SK-MEL-5 (cell line): ENCODE results near the gene MEI4. TPM values are rescaled to one million over a fixed set of nuclear protein-coding genes. Genes with fewer than 3 reads are reported as not detected.
"Not testable (repeated sequence)": the region's sequence is repeated elsewhere in the genome, so short reads cannot be mapped to it uniquely, and the experiment has no call there.

Experiments
- DNase-seq: peaks from one replicate; pipeline ENCODE4 v3.0.0-alpha.2; 2016; ENCODE audit warnings: low read depth, low spot score
- in situ Hi-C: cut with HindIII; loops from 2 replicates; pipeline ENCODE4 v1.10.0; 2016; ENCODE audit warnings: low sequenced_read_pairs, high pct_unique_total_duplicates, low pct_unique_long_range_greater_than_20kb
- total RNA-seq: library from RNA; depleted of rRNA; stranded (reverse); fragments of >200 nt; shearing (Covaris generic); gene quantifications from 2 replicates; pipeline ENCODE4 v1.2.3, GENCODE V29; 2014

Gene MEI4
- total RNA-seq, 1 experiment from 2014 or later = not detected

DNA sequence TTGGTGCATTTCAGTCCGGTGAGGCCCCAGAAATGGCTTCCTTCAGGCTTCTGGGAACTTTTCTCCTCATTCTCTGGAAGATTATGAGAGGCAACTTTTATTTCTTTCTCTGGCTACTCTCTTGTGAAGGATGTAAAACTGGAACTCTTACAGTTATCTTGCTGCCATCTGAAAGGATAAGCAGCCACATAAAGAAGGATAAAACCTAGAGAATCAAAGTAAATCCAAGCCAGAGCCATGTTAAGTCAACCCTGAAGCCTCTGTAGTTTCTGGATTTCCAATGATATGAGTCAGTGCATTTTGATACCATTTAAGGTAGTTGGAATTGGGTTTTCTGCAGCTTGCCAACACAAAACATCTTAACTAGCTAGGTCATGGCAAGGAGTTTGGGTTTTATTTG lies 123.6 kb downstream of the MEI4 start:
- in situ Hi-C loops = no loop called here

DNA sequence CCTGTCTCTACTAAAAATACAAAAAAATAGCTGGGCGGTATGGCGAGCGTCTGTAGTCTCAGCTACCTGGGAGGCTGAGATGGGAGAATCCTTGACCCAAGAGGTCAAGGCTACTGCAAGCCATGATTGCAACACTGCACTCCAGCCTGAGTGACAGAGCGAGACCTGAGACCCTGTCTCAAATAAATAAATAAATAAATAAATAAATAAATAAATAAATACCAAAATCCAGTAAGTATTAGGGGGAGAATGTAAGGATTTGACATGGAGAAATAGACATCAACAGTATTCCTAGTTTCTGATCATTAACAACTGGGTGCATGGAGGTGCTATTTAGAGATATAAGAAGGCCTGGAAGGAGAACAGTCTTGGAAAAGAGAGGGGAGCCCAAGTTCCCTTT lies 125.7 kb downstream of the MEI4 start:
- in situ Hi-C loops = no loop called here
- DNase-seq = no peak

More for the DNA sequence above, 123.6 kb downstream of the MEI4 start:
- no peak for DNase-seq

DNA sequence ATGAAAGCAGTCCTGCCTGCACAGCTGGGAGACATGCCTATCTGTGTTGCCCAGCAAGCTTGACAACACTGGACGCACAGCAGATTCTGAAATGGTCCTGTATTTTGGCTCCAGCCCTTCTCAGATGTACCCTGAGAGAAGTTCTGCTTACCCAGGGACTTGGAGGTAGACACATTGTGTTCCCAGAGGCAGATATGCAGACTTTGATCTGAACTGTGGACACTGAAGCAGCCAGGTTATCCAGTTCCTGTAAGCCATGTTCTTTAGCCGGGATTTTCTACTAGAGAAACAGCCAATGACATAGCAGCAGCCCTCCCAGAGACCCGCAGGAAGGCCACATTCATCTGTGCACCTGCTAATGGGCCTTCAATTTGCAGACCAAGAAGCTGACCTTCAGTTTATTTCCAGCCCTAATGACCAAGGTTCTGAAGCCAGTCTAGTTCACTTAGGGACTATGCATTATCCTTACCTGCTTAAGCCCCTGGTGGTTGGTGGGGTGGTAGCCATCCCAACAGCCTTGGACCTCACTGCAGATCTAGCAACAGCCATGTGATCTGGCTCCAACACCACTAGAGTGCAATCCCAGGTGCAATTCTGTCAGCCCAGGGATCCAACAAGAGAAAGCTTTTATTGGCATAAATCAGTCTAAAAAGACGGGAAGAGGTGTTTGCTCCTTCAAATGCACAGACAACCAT lies 134.2 kb downstream of the MEI4 start:
- in situ Hi-C loops = no loop called here
- no peak for DNase-seq

DNA sequence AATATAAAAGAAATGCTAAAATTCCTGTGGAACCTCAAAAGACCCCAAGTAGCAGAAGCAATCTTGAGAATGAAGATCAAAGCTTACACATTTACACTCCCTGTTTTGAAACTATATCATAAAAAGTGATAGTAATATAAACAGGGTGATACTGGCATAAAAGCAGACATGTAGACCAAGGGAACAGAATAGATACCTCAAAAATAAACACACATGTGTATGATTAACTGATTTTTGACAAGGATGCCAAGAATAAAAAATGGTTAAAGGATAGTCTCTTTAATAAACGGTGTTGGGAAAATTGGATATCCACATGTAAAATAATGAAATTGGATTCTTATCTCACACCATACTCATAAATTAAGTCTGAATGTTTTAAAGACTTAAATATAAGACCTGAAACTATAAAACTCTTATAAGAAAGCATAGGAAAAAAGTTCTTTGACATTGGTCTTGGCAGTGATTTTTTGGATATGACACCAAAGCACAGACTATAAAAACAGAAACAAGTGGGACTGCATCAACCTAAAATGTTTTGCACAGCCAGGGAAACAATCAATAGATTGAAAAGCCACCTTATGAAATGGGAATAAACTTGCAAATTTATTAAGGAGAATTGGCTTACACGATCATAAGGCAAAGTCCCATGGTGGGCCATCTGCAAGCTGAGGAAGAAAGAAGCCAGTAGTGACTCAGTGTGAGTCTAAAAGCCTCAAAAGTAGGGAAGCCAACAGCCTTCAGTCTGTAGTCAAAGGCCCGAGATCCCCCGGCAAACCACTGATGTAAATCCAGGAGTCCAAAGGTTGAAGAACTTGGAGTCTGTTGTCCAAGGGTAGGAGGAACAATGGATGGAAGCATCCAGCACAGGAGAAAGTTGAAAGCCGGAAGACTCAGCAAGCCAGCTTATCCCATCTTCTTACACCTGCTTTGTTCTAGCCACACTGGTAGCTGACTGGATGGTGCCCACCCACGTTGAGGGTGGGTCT lies 144.3 kb downstream of the MEI4 start:
- in situ Hi-C loops = no loop called here
- DNase-seq = no peak

DNA sequence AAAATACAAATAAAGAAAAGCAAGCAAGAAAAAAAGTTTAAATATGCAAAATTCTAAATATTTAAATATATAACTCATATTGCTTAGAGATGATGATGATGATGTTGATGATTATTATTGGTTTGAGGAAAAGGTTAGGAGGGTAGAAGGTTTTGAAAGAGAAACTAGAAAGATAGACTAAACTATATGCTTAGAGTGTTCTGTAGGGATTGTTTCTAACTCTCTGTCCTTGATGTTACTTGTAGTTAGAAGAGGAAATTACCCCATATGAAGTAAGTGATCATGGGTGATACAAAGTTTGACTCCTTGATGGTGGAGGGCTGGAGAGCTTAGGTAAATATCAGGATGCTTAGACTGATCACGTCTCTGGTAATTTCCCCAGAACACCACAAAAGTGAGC lies 159.5 kb downstream of the MEI4 start:
- in situ Hi-C loops = no loop called here
- DNase-seq = no peak

DNA sequence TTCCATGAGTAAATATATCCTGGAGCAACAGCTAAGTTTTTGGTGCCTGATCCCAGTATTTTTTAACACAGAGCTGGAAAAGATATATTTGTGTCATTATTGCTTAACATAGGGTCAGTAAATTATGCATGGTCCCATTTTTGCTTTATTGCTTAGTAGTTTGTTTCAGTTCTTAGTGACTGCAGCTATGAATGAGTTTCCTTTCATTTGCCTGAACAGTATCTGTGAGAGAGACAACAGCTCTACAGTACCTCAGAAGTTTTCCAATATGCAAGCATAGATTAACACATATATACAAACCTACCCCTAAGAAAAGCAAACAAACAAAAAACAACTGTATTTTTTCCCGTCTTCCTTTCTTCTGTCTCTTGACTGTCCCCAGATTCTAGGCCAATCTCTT lies 160.3 kb downstream of the MEI4 start:
- no peak for DNase-seq
- in situ Hi-C loops = no loop called here

DNA sequence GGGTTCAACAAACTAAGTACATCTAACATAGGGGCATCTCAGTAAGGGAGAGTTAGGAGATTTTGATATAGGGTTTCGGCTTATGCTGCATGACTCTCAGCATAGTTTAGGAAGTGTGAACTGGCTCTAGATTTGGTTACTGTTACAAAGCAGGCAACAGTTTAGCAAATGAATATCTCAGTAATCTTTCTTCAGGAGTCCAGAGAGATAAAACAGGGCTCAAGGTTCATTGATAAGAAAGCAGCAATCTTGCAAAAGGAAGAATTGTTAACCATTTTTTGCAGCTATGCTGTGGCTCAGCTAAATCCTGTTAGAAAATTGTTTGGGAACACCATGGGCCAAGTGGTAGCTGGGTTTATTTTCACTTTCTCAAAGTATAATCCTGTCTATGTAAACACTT lies 161.3 kb downstream of the MEI4 start:
- no peak for DNase-seq
- in situ Hi-C loops = no loop called here

DNA sequence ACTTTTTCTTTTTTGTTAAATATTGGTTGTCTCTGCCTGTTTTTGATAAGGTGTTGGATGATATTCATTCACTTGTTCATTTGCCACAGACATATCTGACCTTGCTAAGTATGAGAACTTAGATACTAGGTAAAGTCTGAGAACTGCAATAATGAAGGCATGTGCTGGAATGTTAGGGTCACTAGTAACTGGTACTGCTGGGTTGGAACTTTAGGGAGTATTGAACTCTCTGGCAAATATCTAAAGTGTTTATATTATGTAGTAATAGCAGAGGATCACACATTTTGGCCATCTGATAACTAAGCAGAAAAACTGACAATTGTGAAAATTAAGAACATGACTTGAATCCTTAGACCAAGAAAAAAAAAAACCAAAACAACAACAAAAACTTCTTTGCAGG lies 162.7 kb downstream of the MEI4 start:
- no peak for DNase-seq
- in situ Hi-C loops = no loop called here

DNA sequence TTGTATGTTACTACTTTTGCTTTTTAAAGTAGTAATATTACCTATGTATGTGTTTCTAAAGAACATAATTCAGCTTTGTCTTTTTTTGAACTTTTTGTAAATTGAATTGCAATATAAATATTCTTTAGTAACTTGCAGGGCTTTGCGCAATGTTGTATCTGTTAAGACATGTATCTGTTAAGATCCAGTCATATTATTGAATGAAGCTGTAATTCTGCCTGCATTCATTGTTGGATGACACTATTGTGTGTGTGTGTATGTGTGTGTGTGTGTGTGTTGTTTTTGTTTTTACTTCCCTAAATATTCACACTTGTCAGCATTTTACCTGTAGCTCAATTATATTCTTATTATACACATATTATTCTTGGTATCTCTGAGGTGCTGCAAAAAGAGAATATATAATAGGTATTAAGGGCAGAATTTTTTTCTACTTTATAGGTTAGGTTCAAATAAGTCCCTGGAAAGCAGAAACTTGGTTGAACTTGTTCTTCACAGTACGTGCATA lies 164.0 kb downstream of the MEI4 start:
- no peak for DNase-seq
- in situ Hi-C loops = no loop called here

DNA sequence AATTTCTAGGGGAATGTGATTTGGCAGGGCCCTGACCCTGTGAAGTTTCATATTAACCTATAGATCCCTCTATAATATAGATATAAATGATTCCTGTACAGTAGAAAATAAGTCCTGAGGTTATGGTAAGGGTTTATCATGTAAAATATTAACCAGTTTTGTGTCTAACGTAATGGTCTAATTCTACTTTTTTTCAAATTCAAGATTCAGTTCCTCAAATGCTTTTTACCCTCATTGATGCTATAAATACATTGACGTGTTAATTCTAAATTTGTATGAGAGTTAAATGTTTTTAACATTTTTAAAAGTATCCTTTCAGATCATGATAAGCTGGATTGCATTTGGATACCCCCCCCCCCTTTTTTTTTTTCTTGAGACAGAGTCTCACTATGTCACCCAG lies 169.4 kb downstream of the MEI4 start:
- DNase-seq = no peak
- in situ Hi-C loops = no loop called here

DNA sequence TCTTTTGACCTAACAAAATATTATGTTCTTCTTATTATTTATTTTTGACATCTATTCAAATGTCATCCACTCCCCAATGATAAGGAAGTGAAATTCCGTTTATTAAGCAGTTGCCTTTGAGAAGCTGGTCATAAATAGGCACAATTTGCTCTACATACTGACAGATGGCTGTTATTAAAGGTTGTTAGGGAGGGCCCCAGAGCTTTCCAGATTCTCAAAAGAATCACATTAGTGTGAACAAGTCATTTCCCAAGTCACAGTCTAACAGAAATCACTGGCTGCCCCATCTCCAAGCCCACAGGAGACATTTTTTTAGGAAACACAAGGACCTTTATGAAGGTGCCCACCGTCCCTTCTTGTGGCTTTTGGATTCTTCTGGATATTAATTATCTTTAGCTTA lies 172.4 kb downstream of the MEI4 start:
- DNase-seq = no peak
- in situ Hi-C loops = no loop called here

DNA sequence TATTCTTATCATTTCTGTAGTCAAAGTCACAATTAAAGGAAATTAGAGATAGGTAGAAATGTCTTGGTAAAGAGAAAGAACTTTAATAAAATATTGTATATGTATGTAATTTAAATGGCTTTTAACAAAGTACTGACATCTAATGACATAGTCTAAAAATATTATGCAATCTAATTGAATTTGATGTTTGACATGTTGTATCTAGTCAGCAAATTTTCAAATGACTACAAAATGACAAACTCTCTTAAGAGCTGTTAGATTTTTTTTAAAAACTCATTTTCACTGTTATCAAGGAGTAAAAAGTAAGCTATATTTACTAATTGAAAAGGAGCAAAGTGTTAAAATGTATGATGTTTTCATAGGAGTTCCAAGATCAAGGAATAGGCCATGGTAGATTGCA lies 176.9 kb downstream of the MEI4 start:
- in situ Hi-C loops = no loop called here
- DNase-seq = no peak

DNA sequence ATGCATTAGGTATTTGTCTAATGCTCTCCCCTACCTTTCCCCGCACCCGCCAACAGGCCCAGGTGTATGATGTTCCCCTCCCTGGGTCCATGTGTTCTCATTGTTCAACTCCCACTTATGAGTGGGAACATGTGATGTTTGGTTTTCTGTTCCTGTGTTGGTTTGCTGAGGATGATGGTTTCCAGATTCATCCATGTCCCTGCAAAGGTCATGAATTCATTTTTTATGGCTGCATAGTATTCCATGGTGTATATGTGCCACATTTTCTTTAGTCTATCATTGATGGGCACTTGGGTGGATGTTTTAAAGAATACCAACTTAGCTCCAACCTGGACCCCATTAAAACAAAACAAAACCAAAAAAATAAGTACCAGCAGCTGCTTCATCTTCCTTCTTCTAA lies 180.9 kb downstream of the MEI4 start:
- in situ Hi-C loops, DNase-seq: not testable (repeated sequence)

DNA sequence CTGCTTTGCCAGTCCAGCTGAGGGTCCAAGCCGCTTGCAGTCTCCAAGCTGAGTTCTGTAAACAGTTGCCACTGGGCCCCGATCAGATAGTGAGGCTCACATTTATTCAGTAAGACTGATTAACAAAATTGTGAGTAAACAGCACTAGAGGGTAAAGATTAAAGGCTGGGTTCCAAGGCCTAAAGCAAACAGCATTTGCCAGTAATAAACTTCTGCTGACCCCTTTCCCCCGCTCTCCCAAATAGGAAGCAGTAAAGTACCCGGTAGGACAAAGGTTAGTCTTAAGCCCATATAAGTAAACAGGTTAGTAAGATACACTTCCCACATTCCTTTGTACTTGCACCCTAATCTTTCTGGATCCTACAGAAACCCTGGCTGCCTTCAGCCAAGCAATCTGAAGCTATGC lies 181.8 kb downstream of the MEI4 start:
- no peak for DNase-seq
- in situ Hi-C loops = no loop called here

DNA sequence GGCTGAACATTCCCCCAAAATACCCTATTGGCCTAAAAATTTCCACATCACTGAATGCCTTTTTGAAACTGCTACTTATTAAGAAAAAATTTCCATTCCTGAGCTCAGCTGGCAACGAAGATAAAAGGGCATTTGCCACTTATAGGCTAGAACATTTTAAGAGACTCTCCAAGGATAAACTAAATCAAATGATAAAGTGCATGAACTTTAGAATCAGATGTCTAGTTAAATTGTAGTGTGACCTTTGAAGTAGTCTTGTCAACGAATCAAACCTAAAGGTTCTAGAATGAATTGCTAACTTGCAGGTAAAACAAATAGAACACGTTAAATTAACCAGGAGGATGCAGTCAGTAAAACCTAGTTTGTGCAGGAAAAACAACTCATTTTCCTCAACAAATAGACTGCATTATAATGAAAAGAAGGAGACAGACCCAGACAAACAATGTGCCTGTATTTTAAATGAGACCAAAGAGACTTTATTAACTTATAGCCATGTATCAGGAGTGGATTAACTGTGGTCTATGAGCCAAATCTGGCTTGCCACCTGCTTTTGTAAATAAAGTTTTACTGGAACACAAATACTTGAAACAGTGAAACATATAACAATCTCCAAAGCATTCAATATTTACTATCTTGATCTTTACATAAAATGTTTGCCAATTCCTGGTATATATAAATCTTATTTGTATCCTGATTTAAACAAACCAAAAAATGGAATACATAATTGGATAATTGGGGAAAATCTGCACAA lies 184.4 kb downstream of the MEI4 start:
- in situ Hi-C loops = no loop called here
- no peak for DNase-seq

DNA sequence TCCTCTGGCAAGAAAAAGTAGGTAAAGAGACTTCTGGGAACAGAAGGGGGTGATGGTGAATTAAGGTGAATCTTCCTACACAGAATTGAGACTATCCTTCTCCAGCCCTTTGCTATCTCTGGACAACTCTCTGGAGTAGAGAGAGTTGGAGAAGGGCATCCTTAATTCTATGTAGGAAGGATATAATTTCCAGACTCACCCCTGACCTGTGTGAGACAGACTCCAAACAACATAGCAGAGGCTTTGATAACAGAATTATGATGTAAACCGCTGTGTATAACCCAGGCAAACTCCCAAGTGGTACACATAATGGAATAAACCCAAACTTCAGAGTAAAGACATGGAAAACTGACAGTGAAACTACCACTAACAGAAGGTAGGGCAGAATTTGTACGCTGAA lies 186.5 kb downstream of the MEI4 start:
- no peak for DNase-seq
- in situ Hi-C loops = no loop called here

DNA sequence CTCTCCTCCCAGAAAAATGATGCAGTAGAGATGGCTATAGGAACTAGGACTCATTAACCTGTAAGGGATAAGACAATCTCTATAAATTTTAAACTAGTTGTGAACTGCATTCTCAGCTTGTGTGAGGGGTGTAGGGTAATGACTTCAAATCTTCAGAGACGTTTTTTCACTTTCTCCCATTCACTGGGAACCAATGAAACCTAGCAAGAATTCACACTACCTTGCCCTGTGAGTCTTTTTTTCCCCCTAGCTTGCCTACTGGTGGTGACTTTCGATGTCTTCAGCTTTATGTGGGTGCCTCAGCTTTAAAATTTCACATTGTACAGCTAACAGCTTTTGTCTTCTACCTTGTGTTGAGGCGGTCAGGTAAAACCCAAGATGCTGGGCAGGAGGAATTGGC lies 192.0 kb downstream of the MEI4 start:
- in situ Hi-C loops = no loop called here

DNA sequence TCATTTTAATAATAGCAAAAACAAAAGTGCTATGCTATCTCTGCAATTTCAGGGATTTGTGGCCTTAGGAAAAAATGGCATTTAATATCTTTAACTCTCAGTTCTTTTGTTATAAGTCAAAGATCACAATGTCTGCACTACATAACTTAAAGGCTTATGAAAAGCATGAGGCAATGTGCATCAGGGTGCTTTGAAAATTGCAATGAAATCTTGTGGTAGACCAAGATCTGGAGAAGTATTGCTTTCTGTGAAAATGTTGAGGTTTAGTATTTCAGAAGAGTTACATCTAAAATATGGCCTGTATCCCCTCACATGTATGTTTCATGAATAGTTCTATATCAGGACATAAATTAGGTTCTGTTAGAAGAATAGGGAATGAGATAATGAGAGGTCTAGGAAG lies 200.6 kb downstream of the MEI4 start:
- DNase-seq = no peak
- in situ Hi-C loops = no loop called here

More for the DNA sequence above, 192.0 kb downstream of the MEI4 start:
- DNase-seq = no peak
